Central memory CD4-positive, alpha-beta T cell (primary cell): ENCODE measurements around the gene NOD2.

Source experiments
- DNase-seq: peaks from one replicate; pipeline ENCODE4 v3.0.0; 2022

Gene NOD2

DNA sequence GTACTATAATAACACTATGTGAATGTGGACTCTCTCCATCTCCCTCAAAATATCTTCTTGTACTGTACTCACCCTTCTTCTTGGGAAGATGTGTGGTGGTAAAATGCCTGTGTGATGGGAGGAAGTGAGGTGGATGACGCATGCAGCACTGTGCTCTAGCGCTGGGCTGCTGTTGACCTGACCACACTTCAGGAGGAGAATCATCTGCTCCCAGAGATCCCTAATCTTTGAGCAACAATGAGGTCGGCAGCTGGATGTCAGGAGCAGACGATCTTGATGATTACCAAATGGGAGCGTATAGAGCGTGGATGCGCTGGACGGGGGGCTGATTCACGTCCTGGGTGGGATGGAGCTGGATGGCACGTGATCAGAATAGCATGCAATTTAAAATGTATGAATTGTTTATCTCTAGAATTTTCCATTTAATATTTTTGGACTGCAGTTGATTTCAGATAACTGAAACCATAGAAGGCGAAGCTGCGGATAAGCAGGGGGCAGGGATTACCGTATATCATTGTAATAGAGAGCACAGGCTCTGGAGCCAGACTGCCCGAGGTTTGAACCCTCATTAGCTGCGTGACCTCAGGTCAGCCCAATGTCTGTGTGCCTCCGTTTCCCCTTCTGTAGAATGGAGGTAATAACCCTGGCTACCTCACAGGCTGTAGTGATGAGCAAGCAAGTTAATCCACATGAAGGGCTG, 24.8 kb downstream of the NOD2 start:
- DNase-seq: no peak

DNA sequence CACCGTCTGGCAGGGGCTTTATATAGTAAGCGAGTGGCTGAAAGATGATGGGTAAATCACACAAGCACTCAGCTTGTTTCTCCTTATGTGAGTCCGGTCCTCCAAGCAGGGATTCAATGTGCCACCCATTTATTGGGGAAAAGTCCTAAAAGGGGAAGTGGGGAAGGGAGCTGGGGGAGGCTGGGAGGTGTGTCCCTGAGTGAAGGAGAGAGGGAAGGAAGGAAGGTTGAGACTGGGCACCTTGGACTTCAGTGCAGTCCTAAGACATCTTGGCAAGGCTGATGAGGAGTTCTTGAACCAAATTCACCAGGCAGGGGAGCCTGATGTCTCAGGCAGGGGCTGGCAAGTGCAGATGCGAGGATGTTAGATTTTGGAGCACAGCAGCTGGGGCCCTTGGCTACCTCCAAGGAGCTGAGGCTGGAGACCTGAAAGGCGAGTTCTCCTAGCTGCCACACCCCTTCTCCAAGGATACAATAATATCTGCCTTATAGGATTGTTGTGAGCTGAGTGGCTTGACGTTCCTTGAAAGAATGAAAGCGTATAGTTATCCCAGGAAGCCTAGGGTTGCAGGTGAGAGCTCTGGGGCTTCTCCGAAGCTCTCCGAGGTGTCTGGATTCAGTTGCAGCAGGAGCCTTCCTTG, 25.5 kb downstream of the NOD2 start:
- DNase-seq: no peak

DNA sequence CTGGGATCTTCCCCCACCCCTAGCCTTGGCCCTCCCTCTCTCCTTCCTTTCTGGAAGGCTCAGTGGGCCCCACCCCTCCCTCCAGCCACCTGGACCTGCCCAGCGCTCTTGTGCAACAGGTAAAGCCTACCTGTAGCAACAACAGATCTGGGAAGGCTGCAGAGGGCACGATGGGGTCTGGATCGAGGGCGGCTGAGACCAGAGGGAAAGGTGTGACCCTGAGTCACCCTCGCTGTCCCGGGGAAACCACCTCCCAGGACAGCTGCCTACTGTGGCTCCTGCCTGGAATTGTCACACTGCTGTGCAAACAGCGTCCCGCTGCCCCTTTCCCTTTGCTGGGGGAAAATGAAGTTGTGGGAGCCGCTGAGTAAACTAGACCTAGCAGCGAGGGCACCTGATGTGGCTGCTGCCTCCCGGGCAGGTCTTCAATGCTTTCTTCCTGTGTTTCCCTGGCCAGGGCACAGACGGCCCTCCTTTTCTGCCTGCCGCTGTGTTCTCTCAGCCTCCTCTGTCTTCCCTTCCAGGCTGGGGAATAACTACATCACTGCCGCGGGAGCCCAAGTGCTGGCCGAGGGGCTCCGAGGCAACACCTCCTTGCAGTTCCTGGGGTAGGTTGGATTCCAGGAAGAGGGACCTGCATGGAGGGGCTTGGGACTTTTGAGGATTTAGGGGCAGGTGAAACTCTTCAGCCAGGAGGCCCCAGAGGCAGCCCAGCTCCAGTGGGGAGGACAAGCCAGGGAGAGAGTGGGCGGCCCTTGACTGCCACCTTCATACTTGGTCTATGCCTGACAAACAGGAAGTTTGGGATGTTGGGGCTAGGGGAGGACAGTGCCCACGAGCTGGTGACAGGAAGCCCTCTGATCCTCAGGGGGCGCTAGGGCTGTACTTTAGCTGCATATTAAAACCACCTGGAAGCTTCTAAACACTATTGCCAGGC, 26.3 kb downstream of the NOD2 start:
- no peak for DNase-seq

DNA sequence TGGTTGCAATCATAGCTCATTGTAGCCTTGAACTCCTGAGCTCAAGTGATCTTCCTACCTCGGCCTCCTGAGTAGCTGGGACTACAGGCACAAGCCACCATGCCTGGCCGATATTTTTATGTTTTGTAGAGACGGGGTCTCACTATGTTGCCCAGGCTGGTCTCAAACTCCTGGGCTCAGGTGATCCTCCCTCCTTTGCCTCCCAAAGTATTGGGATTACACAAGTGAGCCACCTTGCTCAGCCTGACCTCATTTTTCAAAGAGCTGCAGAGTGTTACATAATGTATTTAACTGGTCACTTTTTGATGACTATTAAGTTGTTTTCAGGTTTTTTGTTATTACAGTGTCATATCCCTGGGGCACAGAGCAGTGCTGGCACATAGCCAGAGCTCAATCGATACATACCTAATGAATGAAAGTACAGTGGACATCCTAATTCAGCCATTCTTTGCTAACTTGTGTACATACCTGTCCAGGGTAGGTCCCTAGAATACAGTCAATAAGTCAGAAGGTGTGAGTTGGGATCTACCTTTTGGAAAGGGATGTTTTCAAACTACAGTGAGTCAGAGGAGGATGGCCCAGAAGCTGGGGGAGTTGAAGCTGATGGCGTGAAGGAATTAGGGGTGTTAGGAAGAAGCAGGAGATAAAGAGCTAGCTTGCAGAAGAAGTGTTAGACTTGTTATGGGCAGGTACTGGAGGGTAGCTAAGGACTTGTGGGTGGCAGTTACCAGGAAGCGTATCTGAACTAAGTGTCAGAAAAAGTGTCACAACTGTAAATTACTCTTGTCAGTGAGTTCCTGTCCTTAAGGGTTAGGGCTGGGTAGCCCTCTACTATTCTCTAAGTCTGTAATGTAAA, 28.4 kb downstream of the NOD2 start:
- DNase-seq: no peak

DNA sequence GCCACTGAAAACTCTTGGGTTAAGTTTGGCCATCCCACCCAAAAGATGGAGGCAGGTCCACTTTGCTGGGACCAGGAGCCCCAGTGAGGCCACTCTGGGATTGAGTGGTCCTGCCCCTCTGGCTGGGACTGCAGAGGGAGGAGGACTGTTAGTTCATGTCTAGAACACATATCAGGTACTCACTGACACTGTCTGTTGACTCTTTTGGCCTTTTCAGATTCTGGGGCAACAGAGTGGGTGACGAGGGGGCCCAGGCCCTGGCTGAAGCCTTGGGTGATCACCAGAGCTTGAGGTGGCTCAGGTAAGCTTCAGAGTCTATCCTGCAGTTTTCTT, 29.0 kb downstream of the NOD2 start:
- DNase-seq: no peak

DNA sequence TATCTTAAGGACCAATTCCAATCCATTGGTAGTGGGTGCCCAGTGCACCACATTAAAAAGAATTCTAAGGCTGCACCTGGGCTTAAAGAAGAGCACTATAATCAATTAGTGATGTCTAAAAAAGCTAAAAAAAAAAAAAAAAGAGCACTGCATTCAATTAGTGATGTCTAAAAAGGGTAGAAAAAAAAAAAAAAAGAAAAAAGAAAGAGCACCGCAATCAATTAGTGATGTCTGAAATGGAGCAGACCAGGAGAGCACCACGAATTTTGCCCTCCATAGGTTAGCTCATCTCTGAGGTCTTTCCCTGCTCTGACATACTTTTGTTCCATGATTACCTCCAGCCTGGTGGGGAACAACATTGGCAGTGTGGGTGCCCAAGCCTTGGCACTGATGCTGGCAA, 29.6 kb downstream of the NOD2 start:
- no peak for DNase-seq

DNA sequence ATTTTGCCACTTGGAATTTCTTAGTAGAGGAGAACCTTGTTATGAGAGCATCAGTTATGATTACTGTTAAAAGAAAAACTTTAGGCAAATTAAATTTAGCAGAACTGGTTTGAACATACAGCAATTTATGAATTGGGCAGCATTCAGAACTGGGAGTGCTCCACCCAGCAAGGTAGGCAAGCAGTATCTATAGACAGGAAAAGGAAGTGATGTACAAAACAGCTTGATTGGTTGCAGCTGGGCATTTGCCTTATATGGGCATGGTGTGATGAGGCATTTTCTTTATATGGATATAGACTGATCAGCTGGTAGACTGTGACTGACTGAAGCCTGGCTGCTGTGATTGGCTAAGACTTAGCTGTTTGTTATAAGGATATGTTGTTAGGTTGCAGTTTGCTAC, 30.9 kb downstream of the NOD2 start:
- no peak for DNase-seq

DNA sequence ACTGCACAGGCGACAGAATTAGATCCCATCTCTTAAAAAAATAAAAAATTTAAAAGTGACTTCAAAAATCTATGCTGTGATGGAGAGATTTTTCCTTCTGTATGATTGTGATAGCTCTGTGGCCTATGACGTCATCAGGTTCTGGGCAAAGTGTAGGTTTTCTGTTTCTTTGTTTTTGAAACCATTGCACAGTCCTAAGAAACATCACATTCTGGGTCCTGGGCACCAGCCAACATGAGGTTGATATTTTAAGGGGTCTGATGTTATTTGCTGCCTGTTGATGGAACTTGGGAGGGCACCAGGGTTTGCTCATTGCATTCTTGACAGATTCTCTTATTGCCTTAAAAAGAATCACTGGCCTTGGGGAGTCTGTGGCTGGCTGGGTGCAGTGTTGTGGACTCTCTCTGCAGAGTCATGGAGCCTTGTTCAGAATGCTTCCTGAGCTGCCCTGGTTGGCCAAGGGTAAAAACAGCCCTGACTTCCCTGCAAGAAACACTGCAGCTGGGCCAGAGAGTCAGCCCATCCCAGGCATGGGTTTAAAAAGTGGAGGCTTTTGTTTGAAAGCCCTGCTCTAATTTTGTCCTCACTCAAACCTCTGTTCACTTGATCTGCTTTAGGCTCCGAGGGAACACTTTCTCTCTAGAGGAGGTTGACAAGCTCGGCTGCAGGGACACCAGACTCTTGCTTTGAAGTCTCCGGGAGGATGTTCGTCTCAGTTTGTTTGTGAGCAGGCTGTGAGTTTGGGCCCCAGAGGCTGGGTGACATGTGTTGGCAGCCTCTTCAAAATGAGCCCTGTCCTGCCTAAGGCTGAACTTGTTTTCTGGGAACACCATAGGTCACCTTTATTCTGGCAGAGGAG, 38.0 kb downstream of the NOD2 start:
- DNase-seq: peak; percentile 7

DNA sequence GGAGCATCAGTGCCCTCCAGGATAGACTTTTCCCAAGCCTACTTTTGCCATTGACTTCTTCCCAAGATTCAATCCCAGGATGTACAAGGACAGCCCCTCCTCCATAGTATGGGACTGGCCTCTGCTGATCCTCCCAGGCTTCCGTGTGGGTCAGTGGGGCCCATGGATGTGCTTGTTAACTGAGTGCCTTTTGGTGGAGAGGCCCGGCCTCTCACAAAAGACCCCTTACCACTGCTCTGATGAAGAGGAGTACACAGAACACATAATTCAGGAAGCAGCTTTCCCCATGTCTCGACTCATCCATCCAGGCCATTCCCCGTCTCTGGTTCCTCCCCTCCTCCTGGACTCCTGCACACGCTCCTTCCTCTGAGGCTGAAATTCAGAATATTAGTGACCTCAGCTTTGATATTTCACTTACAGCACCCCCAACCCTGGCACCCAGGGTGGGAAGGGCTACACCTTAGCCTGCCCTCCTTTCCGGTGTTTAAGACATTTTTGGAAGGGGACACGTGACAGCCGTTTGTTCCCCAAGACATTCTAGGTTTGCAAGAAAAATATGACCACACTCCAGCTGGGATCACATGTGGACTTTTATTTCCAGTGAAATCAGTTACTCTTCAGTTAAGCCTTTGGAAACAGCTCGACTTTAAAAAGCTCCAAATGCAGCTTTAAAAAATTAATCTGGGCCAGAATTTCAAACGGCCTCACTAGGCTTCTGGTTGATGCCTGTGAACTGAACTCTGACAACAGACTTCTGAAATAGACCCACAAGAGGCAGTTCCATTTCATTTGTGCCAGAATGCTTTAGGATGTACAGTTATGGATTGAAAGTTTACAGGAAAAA, 38.8 kb downstream of the NOD2 start:
- DNase-seq: no peak

DNA sequence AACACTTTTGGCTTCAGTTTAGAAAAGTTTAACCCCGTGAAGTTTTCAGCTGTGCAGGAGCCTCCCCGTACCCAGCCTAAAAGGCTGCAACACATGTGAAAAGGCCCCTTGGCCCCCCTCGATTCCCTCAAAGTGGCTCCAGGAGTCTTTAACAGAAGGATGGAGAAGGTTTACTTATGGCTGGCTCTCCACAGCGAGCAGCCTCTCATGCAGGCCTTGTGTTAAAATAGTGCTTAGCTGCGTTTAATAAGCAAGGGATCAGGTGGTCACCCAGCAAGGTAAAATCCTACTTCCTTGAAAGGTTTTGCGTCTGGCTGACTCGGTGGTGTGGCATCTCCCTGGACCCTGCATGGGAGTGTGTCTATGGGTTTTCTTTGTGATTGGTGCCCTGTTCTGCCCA, 40.1 kb downstream of the NOD2 start:
- no peak for DNase-seq

DNA sequence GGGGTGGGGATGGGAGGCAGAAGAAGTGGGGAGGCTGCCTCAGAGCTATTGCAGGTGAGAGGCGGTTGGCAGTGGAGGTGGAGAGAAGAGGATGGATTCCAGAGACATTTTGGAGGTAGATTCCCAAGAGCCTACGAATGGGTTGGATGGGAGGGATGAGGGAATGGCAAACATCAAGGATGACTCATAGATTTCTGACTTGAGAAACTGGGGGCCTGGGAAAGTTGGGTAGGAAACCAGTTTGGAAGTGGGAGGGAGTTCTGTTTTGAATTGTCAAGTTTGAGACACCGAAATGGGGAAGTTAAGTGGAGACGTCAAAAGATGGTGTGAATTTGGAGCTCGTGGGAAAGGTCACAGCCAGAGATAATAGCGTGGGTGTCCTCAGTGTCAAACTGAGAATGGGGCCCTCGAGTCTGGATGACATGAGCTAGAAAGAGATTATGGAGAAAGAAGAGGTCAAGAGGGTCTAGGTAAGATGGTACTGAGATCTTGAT, 42.3 kb downstream of the NOD2 start:
- DNase-seq: no peak

DNA sequence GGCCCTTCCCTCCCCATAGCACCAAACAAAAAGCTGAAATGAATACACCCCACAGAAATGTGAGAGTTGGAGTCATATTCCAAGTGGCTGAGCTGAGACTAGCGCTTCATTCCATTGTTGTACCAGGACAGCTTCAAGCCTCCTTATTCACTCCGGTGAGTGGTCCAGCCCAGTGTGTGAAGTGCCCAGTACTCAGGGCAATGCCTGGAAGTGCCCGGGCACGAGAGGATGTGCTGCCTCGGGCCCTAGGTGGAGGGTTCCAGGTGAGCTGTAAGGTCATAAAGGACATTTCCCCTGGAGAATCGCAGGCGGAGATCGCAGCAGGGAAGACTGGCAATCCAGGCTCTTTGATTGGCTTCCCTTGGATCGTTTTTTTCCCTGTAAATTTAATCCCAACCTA, 43.0 kb downstream of the NOD2 start:
- DNase-seq: no peak

DNA sequence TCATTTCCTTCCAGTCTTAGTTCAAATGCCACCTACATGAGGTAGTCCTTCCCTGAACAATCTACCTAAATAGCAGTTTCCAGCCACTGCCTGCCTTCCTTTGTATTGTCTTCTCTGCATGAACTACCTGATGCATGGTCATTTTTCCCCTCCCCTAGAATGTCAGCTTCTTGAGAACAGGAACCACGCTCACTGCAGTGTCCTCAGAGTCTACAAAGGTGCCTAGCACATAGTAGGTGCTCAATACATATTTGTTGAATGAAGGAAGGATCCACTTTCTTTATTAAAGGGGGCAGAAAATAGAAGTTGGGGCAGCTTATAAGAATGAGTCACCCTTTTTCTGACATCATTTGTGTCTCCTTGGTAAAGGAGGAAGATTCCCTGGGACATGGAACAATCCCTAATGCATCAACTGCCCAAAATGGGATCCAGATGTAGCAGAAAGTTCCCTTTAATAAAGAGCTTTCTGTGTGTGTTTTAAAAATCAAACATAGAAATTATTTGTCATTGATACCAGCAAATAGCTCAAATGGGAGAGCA, 44.1 kb downstream of the NOD2 start:
- no peak for DNase-seq

DNA sequence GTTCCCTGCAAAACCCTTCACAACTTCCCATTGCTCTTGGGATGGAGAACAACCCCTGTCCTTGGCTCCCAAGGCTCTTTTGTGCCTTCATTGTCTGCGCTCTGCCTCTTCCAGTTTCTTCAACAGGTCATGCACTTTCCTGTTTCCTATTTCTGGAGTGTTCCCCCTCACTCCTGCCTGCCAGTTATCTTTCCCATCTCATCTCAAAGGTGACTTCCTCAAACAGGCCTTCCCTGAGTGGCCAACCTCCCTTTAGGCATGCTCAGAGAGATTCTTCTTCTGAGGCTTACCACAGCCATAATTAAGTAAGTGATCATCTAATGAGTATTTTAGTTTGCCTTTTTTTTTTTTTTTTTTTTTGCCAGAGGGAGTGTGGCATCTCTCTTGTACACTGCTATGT, 45.6 kb downstream of the NOD2 start:
- DNase-seq: no peak

DNA sequence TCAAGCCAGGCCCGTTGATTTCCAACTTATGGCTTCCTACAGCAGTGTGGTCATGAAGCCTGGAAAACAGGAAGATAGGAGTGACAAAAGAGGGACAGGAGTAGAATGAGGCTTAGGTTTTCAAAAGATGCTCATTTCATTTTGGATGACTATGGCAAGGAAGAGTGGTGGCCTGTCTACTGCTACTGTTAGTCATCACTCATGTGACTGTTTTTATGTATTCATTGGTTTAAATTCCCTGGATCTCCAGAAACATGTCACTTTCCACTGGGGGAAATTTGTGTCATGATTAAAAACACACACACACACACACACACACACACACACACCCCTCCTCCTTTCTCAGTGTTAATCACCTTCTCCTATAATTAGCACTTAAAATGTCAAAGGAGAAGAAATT, 47.3 kb downstream of the NOD2 start:
- no peak for DNase-seq

DNA sequence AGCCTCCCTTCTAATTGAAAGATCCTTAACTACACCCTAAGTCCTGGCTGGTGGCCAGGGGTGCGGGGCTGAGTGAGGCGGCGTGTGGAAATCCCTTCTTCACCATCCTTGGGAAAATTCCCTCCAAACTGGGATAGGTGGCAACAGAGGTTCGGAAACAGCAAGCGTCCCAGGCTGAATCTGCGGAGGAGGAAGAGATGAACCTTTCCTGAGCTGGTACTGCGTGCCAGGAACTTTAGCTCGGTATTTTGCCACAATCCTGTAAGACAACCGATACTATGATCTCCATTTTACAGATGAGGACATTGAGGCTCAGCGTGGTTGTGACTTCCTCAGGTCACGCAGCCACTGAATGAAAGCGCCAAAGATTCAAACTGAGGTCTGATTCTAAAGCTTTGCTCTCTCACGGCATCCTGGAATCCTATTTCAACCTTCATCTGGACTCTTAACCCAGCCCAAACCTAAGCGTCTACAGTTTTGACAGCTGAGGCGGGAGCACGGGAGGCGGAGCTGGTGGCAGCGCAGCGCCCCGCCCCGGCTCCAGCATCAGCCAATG, 47.9 kb downstream of the NOD2 start:
- peak; percentile 3 for DNase-seq

DNA sequence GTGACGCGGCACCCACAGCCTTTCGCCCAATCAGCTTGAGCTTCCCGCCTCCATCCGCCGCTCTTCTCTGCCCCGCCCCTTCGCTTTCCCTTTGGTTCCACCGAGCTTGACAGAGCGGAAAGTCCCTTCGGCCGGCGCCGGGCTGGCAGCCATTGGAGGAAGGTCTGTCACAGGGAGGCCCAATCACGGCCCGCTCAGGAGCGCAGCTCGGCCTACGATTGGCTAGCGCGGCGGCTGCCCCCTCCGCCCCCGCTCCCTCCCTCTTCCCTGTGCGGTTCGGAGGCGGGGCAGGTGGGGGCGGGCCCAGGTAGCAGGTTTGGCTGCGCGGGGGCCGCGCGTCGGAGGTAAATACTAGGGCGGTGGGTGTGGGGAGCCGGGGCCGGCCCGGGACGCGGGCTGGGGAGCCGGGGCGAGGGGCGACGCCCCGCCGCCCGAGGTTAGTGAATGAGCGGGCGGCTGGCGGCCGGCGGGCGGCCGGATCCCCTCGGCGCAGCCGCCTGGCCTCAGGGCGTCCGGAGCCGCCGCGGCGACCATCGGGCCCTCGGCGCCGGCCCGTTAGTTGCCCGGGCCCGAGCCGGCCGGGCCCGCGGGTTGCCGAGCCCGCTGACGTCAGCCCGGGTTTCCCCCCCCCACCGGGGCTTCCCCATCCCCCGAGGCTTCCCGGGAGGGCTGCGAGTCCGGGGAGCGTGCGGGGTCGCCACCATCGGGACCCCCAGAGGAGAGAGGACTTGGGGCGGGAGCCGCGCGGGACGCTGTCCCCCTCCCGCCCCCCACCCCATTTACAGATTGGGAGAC, 48.6 kb downstream of the NOD2 start, which contains the start of gene CYLD:
CYLD (plus strand) TSS at position 306 of the 795 bp plus-strand sequence. CDS start 7,613 bp downstream, outside the sequence.
- peak; percentile 100 for DNase-seq

DNA sequence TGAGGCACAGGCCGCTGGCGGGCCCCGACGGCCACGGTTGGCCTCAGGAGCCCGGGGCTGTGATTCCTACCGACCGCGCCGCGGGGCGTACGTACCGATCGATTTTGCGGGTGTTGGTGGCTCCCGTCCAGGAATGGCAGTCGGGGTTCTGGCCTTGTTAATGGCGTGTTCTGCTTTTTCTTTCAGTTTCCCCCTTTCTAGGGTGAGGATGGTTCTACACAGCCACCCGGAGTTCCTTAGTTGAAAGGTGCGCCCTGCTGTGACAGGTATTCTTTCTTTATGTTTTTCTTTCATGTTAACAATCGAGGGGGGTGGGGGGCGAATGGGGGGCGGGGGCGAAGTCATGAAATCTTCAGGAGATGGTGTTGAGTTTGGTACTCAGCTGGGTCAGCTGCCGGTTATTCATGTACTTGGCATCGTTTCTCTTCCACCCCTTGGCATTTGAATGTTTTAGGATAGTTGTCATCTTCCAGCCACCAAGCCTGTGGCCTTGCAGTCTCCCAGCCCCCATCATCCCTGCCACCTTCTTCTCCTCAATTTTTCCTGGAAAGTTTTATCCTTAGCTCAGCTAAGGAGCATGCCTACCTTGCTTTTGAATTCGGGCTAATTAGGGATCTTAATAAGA, 49.3 kb downstream of the NOD2 start:
- DNase-seq: peak; percentile 67
